Measurements from ENCODE around the gene TMEM82. TPM values are rescaled to one million over a fixed set of nuclear protein-coding genes. Genes with fewer than 3 reads are reported as not detected.

TMEM82 gene
- total and polyA plus RNA-seq, 8 donors = 0.10 to 4.9 (median 1.5) TPM; not detected in 4

- Histone ChIP-seq H3K27me3 (no peaks in the 10 kb centered on the region), H3K27ac (no peak overlapping the region), H3K9me3 (no peaks in the 10 kb centered on the region), H3K4me1 (no peaks in the 10 kb centered on the region), H3K36me3 (peaks cover 55 to 98% (median 96%) of the 10 kb centered on the region in 4 donors), H3K4me3 (no peak overlapping the region)
- intact Hi-C loops (cut with DNase I; ENCODE audit: low total_unique reads) = no loop called here
- TF ChIP-seq EP300 (IDR thresholded peaks at IDR 0.05) = no peak
- TF ChIP-seq, protein P1, sequence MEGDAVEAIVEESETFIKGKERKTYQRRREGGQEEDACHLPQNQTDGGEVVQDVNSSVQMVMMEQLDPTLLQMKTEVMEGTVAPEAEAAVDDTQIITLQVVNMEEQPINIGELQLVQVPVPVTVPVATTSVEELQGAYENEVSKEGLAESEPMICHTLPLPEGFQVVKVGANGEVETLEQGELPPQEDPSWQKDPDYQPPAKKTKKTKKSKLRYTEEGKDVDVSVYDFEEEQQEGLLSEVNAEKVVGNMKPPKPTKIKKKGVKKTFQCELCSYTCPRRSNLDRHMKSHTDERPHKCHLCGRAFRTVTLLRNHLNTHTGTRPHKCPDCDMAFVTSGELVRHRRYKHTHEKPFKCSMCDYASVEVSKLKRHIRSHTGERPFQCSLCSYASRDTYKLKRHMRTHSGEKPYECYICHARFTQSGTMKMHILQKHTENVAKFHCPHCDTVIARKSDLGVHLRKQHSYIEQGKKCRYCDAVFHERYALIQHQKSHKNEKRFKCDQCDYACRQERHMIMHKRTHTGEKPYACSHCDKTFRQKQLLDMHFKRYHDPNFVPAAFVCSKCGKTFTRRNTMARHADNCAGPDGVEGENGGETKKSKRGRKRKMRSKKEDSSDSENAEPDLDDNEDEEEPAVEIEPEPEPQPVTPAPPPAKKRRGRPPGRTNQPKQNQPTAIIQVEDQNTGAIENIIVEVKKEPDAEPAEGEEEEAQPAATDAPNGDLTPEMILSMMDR (IDR thresholded peaks at IDR 0.05) = no peak
- no peak for TF ChIP-seq POLR2A (IDR thresholded peaks at IDR 0.05)
- TF ChIP-seq POLR2AphosphoS5 (IDR thresholded peaks at IDR 0.05) = no peak
- DNase-seq = no peak
- 92 to 95% (median 94%) methylated on average over 14 of the region's 14 CpGs for WGBS, 5 donors
These were observed 28.1 kb downstream of the TMEM82 start for GRCh38 chr1:15770313-15770962.

GRCh38 chr1:15771836-15772515 is 29.7 kb downstream of the TMEM82 start:
- Histone ChIP-seq H3K4me1 (no peaks in the 10 kb centered on the region), H3K9me3 (no peaks in the 10 kb centered on the region), H3K36me3 (peaks cover 58 to 98% (median 95%) of the 10 kb centered on the region in 4 donors), H3K4me3 (no peak overlapping the region), H3K27ac (no peak overlapping the region), H3K27me3 (no peaks in the 10 kb centered on the region)
- no peak for TF ChIP-seq POLR2A (IDR thresholded peaks at IDR 0.05)
- TF ChIP-seq POLR2AphosphoS5 (IDR thresholded peaks at IDR 0.05) = no peak
- TF ChIP-seq, protein P1 (IDR thresholded peaks at IDR 0.05) = no peak
- no peak for TF ChIP-seq EP300 (IDR thresholded peaks at IDR 0.05)
- intact Hi-C loops (cut with DNase I; ENCODE audit: low total_unique reads) = no loop called here
- DNase-seq = no peak
- WGBS, 5 donors = 74 to 82% (median 79%) methylated on average over 5 to 6 of the region's 6 CpGs

DNA sequence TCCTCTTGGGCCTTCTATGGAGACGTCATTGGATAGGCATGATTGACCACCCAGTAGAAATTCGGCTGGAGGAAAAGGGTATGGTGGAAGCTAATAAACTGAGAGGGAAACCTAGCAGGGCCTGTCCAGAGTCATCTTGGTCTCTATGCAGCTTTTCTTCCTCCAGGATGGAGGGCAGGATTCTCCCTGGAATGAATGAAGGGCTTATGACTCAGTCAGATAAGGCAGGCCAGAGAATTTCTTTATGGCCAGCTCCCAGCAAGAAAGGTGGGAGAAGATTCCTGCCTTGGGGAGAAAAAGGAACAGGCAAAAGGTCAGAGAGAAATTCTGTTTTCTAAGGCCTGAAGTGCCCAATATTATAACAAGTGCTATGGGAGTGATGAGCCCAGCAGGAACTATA is 33.4 kb downstream of the TMEM82 start:
- Histone ChIP-seq H3K9me3 (no peaks in the 10 kb centered on the region), H3K27ac (no peak overlapping the region), H3K36me3 (peaks cover 39 to 97% (median 91%) of the 10 kb centered on the region in 4 donors), H3K27me3 (no peaks in the 10 kb centered on the region), H3K4me1 (peaks cover 4 to 20% (median 12%) of the 10 kb centered on the region in 4 donors), H3K4me3 (no peak overlapping the region)
- WGBS, 5 donors = 72 to 85% (median 79%) methylated on average over 2 of the region's 2 CpGs
- TF ChIP-seq POLR2A (IDR thresholded peaks at IDR 0.05) (no peak), POLR2AphosphoS5 (IDR thresholded peaks at IDR 0.05) (no peak), EP300 (IDR thresholded peaks at IDR 0.05) (no peak)
- TF ChIP-seq, protein P1 (IDR thresholded peaks at IDR 0.05) = no peak
- intact Hi-C loops (cut with DNase I; ENCODE audit: low total_unique reads) = no loop called here
- no peak for DNase-seq

DNA sequence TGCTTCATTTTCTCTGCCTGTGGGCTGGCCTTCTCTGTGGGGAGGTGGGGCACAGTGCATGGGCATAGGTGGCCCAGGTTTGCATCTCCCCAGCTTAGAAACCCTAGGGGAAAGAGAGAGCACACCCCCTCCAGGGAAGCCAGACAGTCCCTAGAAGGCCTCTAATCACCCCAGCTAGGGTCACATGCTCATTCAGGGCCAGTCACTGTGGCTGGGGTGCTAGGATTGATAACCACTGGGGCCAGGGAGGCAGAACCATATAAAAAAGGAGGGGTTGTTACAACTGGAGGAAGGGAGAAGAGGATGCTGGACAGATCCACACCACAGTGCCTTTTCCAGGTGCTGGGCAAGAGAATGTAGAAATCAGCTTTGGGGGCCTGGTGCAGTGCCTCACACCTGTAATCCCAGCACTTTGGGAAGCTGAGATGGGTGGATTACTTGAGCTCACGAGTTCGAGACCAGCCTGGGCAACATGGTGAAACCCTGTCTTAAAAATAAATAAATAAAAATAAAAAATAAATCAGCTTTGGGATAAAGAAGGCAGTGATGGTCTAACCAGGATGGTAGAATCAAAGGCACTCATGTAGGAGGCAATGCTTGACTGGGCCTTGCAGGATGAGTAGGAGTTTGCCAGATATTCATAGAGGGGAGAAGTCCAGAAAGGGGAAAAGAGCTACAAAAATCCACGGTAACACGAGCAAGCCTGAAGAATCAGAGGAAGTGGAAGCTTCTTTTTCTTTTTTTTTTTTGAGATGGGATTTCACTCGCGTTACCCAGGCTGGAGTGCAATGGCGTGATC is 35.8 kb downstream of the TMEM82 start:
- 85 to 98% (median 93%) methylated on average over 7 of the region's 7 CpGs for WGBS, 5 donors
- TF ChIP-seq, protein P1 (IDR thresholded peaks at IDR 0.05) = no peak
- TF ChIP-seq POLR2A (IDR thresholded peaks at IDR 0.05) (no peak), POLR2AphosphoS5 (IDR thresholded peaks at IDR 0.05) (no peak), EP300 (IDR thresholded peaks at IDR 0.05) (no peak)
- no peak for DNase-seq
- Histone ChIP-seq H3K4me1 (peaks cover 10 to 24% (median 14%) of the 10 kb centered on the region in 4 donors), H3K27me3 (no peaks in the 10 kb centered on the region), H3K4me3 (no peak overlapping the region), H3K36me3 (peaks cover 24 to 96% (median 85%) of the 10 kb centered on the region in 4 donors), H3K9me3 (no peaks in the 10 kb centered on the region), H3K27ac (peak overlapping the region in 2 of 5 donors; percentile 0 to 35)
- intact Hi-C loops (cut with DNase I; ENCODE audit: low total_unique reads) = no loop called here

Data from stomach (tissue), 9 donors.